Stimulated activated CD4-positive, alpha-beta T cell treated with anti-CD3 and anti-CD28 coated beads, Interleukin-12 subunit alpha, Interleukin-12 subunit beta, amount 100 ng/mL, for 48 hours (primary cell): ENCODE data around the gene PEG3.

Experiments
- DNase-seq, 3 donors: peaks; one replicate each; pipeline ENCODE4 v3.0.0-alpha.2; 2020; ENCODE audit warnings: low read depth in 2 of 3, low spot score in 1 of 3

The PEG3 gene

DNA sequence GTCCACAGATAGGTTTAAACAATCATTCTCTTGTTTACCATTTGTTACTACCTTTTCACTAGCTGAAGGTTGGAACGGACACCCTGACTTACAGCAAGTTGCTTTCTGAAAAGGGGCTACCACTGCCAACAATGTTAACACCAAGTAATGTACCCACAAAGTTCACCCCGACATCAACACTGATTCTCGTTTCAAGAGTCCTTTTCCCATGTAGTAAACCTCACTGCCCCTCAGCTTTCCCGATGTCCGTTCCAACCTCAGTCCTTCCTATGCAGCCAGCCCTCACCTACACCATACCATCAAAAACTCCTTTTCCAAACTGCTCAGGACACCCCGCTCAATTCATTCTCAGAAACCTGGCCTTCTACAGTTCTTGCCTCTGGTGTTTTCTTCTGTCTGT, 29.0 kb downstream of the PEG3 start:
- DNase-seq, result no peak

DNA sequence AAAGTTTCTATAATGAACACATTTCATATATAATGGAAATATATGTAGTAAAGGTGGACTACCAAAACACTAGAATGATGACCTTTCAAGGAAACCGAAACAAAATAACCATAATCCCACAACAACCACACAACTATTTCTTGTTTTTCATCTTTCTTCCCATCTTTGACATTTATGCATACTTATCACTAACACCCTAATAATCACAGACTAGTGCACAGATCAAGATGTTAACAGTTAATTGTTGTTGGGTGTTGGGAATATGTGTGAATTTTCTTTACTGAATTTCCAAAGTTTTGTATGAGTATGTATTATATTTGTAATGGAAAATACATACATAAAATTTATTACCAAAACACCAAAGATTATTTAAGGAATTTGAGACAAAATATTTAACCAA, 30.3 kb downstream of the PEG3 start:
- DNase-seq, result no peak

DNA sequence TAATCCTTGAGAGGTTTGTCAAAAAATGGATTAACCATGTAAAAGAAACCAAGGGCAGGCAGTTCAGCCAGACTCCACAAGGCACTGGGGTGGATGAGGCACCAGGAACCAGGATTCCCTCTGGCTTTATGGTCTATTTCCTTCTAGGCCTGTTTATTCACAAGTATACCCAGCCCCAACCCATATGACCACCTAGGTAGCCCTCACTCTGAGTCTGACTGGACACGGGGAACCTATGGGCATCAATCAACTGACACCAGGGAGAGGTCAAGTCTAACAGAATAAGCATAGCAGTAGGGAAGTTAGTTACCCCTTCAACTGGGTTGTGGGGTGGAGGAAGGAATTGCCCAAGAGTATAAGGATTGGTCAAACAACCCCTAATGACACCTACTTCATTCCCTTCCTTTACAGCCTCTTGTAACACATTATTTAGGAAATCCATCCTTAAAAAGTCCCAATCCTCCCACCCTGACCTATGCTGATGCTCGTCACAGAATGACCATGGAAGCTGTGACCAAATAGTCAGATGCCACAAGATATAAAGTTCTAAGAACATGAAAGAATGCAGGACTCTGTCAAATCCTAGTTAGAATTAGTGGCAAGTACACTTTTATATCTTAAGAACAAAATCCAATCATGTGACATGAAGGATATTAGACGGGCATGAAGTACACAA, 31.7 kb downstream of the PEG3 start:
- DNase-seq, result no peak

DNA sequence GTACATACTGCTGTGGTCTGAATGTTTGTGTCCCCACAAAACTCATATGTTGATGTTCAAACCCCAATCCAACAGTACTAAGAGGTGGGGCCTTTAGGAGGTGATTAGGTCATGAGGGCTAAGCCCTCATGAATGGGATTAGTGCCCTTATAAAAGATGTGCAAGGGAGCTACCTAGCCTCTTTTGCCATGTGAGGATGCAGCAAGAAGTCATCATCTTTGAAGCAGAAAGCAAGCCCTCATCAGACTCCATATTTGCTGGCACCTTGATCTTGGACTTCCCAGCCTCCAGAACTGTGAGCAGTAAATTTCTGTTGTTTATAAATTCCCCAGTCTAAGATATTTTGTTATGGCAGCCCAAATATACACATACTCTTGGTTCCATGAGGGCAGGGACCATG, 33.9 kb downstream of the PEG3 start:
- DNase-seq, result no peak
